G401 (cell line): ENCODE data around the gene DPYSL5. TPM values are rescaled to one million over a fixed set of nuclear protein-coding genes. Genes with fewer than 3 reads are reported as not detected.

ENCODE experiments used
- DNase-seq: peaks from one replicate; pipeline ENCODE4 v3.0.0-alpha.2; 2015; ENCODE audit warnings: low spot score
- in situ Hi-C: cut with HindIII; loops from 2 replicates; pipeline ENCODE4 v1.10.0; 2016; ENCODE audit warnings: low sequenced_read_pairs, mixed read lengths
- total RNA-seq: library from RNA; depleted of rRNA; stranded (reverse); fragments of >200 nt; shearing (Covaris generic); gene quantifications from 2 replicates; pipeline ENCODE4 v1.2.3, GENCODE V29; 2014

Gene DPYSL5
- total RNA-seq, 1 experiment from 2014 or later: 4.8 TPM

GRCh38 chr2:26892922-26893524, 45.1 kb downstream of the DPYSL5 start:
- in situ Hi-C loops: no loop called here

DNA sequence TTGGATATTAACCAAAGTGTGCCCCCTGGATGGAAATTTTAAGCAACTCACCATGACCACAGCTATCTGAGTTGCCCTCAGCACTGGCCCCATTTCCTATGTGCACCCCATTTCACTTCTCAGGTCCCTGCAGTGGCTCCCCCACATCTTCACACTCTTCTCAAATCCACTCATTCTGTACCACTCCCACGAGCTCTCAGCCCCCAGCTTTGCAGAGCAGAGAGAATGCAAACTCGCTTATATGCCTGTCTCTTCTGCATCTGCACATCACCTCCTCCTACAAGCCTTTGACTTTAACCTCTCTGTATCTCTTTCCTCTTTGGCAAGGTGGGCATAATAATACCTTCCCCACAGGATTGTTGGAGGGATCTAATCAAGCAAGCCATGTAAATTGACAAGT, 46.2 kb downstream of the DPYSL5 start:
- in situ Hi-C loops: no loop called here
- DNase-seq: no peak

More at GRCh38 chr2:26892922-26893524, 45.1 kb downstream of the DPYSL5 start:
- no peak for DNase-seq

- in situ Hi-C loops: no loop called here
- DNase-seq: no peak
Observed at GRCh38 chr2:26897807-26898479, 50.0 kb downstream of the DPYSL5 start.

- in situ Hi-C loops: no loop called here
- no peak for DNase-seq
Observed at GRCh38 chr2:26898480-26899078, 50.6 kb downstream of the DPYSL5 start.

- no peak for DNase-seq
- in situ Hi-C loops: no loop called here
Observed at GRCh38 chr2:26899500-26900164, 51.7 kb downstream of the DPYSL5 start.

GRCh38 chr2:26900831-26901321, 52.9 kb downstream of the DPYSL5 start:
- DNase-seq: no peak
- in situ Hi-C loops: no loop called here

- no peak for DNase-seq
- in situ Hi-C loops: no loop called here
Observed at GRCh38 chr2:26901326-26902183, 53.6 kb downstream of the DPYSL5 start.

DNA sequence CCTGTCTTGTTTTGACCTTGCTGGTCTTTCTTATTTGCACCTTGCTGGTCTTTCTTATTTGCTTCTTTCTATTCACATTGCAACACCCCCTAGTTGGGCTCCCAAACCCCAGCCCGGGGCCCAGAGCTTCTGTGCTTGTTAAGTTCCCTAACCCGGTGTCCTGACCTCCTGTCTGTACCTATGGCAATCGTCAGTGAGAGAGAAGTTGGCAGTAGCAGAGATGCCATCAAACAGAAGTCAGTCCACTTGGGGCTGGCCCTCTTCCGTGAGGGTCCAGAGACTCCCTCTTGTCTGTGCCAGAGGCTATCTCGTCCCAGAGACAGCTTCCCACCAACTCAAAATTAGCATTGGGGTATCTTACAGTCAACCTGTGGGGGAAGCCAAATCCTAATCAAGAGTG, 55.7 kb downstream of the DPYSL5 start:
- in situ Hi-C loops: no loop called here
- no peak for DNase-seq

DNA sequence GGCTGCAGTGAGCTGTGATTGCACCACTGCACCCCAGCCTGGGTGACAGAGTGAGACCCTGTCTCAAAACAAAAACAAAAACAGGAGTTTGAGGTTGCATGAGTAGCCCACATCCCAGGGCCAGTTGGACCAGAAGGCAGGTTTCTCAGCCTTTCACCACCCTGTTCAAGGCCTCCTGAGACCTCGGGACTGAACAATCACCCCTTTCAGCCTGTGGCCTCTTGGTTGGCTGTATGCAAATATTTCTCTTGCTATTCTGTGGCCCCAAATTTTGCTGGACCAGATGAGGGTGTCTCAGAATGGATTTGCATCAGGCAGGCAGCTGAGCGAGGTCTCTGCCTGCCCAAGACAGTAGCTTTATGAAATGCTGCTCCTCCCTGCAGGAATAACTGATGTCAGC, 56.9 kb downstream of the DPYSL5 start:
- no peak for DNase-seq
- in situ Hi-C loops: no loop called here

- DNase-seq: no peak
- in situ Hi-C loops: no loop called here
Observed at GRCh38 chr2:26905341-26906198, 57.6 kb downstream of the DPYSL5 start.

DNA sequence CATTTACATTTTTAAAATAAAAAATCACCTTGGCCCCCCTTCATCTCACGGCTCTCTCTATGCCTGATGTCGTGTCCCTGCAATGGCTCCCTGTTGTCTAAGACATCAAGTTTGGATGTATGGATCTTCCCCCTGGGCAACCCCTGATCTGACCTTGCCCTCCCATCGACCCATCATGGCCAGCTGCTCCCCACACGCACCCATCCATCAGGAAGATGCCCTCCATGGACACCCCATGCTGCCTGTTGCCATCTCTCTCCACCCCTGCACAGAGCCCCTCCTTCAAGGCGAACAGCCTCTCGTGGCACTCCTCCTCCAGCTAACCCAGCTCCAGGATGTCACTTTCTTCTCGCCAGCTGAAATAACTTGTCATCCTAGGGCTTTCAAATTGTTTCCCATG, 59.5 kb downstream of the DPYSL5 start:
- in situ Hi-C loops: no loop called here

GRCh38 chr2:26910176-26910575, 62.2 kb downstream of the DPYSL5 start:
- in situ Hi-C loops: no loop called here

More for the DNA sequence above, 59.5 kb downstream of the DPYSL5 start:
- DNase-seq: no peak

DNA sequence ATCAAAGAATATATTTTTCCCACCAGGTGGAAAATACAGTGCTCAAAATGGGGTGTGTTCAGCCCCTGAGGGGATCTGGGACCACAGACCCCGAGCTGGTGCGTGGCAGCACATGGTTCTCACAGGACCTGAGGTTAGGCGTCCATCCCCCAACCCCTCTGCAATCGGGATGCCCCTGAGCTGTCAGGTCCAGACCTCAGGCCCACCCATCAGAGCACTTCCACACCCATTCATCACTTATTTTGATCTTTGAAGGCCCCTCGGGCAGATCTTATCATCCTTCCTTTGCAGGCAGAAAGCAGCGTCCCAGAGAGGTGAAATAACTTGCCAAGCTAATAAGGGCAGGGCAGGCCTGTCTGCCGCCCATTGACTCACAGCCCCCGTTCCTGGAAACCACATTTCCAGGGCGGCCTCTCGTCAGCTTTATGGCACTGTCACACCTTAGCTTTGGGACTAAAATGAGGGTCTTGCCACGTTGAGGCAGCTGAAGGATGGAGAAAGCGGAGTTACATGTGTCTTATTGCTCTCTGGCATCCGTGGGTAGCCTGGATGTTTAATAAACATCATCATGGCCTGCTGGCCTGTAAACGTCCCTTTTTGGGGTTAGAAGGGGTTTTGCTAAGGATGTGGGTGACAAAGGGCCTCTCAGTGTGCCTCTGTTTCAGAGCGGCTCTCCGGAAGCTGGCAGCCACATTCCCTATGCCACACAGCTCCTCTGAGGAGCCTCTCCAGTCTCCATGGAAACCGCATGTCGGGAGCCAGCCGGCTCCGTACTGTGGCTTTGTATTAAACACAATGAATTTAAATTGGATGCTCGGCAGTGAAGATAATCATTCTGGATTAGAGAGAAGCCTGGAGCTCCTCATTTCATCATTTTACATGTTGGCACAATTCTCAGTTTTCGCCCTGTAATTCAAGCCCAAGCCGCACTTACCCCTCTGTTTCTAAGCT, 64.3 kb downstream of the DPYSL5 start:
- peak; percentile 91 for DNase-seq
- in situ Hi-C loops: no loop called here

More at GRCh38 chr2:26910176-26910575, 62.2 kb downstream of the DPYSL5 start:
- no peak for DNase-seq

- DNase-seq: peak; percentile 88
- in situ Hi-C loops: no loop called here
Observed at GRCh38 chr2:26913606-26913998, 65.7 kb downstream of the DPYSL5 start.

DNA sequence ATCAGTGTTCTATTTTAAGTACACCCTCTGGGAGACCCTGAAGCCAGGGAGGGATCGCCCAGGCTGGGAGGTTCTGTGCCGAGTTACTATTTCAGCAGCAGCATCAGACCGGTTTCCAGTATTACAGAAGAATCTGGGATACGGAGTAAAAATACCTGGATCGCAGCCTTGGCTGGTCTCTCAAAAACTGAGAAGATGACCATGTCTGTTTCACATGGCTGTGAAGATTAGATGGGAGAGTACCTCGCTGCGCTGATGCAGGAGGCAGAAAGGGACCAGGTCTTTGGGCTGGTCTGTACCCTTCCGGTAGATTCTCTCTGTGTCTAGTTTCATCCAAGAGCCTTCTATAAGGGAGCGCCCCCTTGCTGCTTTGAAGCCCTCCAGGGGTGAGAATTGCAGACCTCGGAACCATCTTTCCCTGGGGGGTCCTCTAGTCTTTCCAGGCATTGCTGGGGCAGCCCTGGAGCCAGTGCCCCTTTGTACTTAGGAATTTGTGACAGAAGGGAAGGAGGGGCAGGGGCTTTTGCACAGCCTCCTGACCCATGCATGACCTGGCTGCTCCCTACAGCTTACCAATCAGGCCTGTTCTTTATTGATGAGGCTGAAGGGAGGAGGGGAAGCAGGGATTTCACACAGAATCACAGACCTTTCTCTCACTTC, 66.2 kb downstream of the DPYSL5 start:
- DNase-seq: no peak
- in situ Hi-C loops: no loop called here

DNA sequence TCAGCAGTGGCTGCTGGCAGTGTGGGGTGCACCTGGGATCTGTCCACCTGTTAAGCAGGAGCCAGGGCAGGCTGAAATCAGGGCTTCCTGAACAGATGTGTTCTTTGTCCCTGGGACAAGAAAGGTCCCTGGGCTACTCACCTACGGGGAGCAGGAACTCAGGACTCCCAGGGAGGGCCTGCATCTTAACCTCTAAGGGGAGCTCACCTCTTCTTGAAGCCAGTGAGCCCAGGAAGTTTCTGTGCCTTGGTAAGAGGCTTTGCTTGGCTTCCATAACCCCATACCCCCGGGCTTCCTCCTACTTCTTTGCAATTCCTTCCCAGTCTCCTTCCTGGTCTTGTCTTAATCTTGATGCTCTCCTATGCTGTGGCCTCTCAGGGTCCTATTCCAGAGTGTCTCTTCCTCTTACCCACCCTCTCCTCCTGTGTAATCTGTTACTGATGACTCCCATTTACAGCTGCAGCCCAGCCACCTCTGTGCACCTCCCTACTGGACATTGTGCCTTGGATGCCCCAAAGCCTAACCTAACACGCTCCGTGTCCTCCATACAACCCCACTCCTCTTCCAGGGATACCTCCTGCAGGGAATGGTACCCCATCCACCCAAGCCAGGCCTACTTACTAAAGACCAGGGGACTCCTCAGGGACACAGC, 66.9 kb downstream of the DPYSL5 start:
- DNase-seq: peak; percentile 28
- in situ Hi-C loops: no loop called here
